HepG2 (cell line): ENCODE results near the gene RSPH10B.
"Not testable (repeated sequence)": the region's sequence is repeated elsewhere in the genome, so short reads cannot be mapped to it uniquely, and the experiment has no call there.

Experiments used
- GABPA ChIP-seq, 2 experiments: IDR thresholded peaks; 2 replicates each; pipeline ENCODE4 v1.6.1; 2011 to 2016; ENCODE audit warnings: low read depth in 2 of 2, low read length in 1 of 2, missing biosample characterization in 1 of 2, missing genetic modification characterization in 1 of 2
- HMG20A ChIP-seq: IDR thresholded peaks from 2 replicates; pipeline ENCODE4 v1.6.1; 2016; ENCODE audit warnings: borderline replicate concordance
- JUNB ChIP-seq: sonication (generic); formaldehyde crosslinking; IDR thresholded peaks from 2 replicates; pipeline ENCODE4 v1.8.0; 2022; ENCODE audit warnings: missing genetic modification reagents, mild to moderate bottlenecking, borderline replicate concordance
- KDM1A ChIP-seq: IDR thresholded peaks from 2 replicates; pipeline ENCODE4 v1.6.1; 2016; ENCODE audit warnings: missing compliant biosample characterization
- POLR2A ChIP-seq, 2 experiments: IDR thresholded peaks; 2 replicates each; pipeline ENCODE4 v1.6.1; 2011; ENCODE audit warnings: low read depth in 2 of 2, low read length in 2 of 2, mild to moderate bottlenecking in 1 of 2, moderate library complexity in 1 of 2; ENCODE audit not compliant: insufficient read depth in 1 of 2
- SMARCE1 ChIP-seq: fragments of 450-650 bp; IDR thresholded peaks from 2 replicates; pipeline ENCODE4 v1.6.1; 2017; ENCODE audit warnings: borderline replicate concordance
- SPEN ChIP-seq: sonication (generic); formaldehyde crosslinking; IDR thresholded peaks from 2 replicates; pipeline ENCODE4 v1.5.1; 2020; ENCODE audit warnings: low read depth, mild to moderate bottlenecking, missing genetic modification reagents
- ZNF143 ChIP-seq: sonication (generic); formaldehyde crosslinking; IDR thresholded peaks from 2 replicates; pipeline ENCODE4 v1.4.0; 2020; ENCODE audit warnings: missing genetic modification reagents
- ZNF777 ChIP-seq: sonication (generic); formaldehyde crosslinking; IDR thresholded peaks from 2 replicates; pipeline ENCODE4 v1.4.0; 2020; ENCODE audit warnings: missing genetic modification reagents
- TF ChIP-seq, protein P1 (sequence below): IDR thresholded peaks from 2 replicates; pipeline ENCODE4 v1.6.1; 2012; ENCODE audit warnings: low read depth, low read length, improper control_type of control experiment
- TF ChIP-seq, protein P2 (sequence below): sonication (generic); formaldehyde crosslinking; IDR thresholded peaks from 2 replicates; pipeline ENCODE4 v1.5.0; 2020; ENCODE audit warnings: mild to moderate bottlenecking, missing genetic modification reagents, moderate library complexity
- TF ChIP-seq, protein P3 (sequence below): sonication (generic); formaldehyde crosslinking; IDR thresholded peaks from 2 replicates; pipeline ENCODE4 v1.4.0; 2020; ENCODE audit warnings: mild to moderate bottlenecking, missing genetic modification reagents

DNA sequence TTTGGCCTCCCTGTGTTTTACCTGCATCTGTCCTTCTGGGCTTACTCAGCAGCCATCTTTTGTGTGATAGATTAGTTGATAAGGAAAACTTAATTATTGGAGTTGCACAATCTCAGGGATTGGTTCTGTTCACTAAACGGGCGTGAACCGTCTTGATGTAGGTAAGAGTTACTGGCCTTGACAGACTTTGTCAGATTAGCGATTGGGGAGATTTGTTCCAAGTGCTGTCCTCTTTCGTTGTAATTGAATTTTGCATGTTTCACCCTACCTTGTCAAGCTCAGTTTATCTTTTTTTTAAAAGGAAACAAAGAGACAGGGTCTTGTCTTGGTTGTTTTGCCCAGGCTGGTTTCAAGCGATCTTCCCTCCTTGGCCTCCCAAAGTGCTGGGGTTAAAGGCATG is 67.5 kb downstream of the RSPH10B start:
- TF ChIP-seq ZNF777 (CRISPR knock-in tag); HMG20A (CRISPR knock-in tag); KDM1A; SMARCE1; ZNF143; POLR2A (IDR thresholded peaks at IDR 0.05; ENCODE audit: insufficient read depth in 1 of 2, low read depth in 2 of 2, low read length in 2 of 2); SPEN (CRISPR knock-in tag); GABPA (IDR thresholded peaks at IDR 0.05; ENCODE audit: low read depth, low read length); GABPA (CRISPR knock-in tag; IDR thresholded peaks at IDR 0.05; ENCODE audit: low read depth); JUNB (CRISPR knock-in tag): not testable (repeated sequence)
- TF ChIP-seq, protein P1, sequence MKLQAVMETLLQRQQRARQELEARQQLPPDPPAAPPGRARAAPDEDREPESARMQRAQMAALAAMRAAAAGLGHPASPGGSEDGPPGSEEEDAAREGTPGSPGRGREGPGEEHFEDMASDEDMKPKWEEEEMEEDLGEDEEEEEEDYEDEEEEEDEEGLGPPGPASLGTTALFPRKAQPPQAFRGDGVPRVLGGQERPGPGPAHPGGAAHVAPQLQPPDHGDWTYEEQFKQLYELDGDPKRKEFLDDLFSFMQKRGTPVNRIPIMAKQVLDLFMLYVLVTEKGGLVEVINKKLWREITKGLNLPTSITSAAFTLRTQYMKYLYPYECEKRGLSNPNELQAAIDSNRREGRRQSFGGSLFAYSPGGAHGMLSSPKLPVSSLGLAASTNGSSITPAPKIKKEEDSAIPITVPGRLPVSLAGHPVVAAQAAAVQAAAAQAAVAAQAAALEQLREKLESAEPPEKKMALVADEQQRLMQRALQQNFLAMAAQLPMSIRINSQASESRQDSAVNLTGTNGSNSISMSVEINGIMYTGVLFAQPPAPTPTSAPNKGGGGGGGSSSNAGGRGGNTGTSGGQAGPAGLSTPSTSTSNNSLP: not testable (repeated sequence)
- TF ChIP-seq, protein P2, sequence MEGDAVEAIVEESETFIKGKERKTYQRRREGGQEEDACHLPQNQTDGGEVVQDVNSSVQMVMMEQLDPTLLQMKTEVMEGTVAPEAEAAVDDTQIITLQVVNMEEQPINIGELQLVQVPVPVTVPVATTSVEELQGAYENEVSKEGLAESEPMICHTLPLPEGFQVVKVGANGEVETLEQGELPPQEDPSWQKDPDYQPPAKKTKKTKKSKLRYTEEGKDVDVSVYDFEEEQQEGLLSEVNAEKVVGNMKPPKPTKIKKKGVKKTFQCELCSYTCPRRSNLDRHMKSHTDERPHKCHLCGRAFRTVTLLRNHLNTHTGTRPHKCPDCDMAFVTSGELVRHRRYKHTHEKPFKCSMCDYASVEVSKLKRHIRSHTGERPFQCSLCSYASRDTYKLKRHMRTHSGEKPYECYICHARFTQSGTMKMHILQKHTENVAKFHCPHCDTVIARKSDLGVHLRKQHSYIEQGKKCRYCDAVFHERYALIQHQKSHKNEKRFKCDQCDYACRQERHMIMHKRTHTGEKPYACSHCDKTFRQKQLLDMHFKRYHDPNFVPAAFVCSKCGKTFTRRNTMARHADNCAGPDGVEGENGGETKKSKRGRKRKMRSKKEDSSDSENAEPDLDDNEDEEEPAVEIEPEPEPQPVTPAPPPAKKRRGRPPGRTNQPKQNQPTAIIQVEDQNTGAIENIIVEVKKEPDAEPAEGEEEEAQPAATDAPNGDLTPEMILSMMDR: not testable (repeated sequence)
- TF ChIP-seq, protein P3, sequence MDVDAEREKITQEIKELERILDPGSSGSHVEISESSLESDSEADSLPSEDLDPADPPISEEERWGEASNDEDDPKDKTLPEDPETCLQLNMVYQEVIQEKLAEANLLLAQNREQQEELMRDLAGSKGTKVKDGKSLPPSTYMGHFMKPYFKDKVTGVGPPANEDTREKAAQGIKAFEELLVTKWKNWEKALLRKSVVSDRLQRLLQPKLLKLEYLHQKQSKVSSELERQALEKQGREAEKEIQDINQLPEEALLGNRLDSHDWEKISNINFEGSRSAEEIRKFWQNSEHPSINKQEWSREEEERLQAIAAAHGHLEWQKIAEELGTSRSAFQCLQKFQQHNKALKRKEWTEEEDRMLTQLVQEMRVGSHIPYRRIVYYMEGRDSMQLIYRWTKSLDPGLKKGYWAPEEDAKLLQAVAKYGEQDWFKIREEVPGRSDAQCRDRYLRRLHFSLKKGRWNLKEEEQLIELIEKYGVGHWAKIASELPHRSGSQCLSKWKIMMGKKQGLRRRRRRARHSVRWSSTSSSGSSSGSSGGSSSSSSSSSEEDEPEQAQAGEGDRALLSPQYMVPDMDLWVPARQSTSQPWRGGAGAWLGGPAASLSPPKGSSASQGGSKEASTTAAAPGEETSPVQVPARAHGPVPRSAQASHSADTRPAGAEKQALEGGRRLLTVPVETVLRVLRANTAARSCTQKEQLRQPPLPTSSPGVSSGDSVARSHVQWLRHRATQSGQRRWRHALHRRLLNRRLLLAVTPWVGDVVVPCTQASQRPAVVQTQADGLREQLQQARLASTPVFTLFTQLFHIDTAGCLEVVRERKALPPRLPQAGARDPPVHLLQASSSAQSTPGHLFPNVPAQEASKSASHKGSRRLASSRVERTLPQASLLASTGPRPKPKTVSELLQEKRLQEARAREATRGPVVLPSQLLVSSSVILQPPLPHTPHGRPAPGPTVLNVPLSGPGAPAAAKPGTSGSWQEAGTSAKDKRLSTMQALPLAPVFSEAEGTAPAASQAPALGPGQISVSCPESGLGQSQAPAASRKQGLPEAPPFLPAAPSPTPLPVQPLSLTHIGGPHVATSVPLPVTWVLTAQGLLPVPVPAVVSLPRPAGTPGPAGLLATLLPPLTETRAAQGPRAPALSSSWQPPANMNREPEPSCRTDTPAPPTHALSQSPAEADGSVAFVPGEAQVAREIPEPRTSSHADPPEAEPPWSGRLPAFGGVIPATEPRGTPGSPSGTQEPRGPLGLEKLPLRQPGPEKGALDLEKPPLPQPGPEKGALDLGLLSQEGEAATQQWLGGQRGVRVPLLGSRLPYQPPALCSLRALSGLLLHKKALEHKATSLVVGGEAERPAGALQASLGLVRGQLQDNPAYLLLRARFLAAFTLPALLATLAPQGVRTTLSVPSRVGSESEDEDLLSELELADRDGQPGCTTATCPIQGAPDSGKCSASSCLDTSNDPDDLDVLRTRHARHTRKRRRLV (CRISPR knock-in tag): not testable (repeated sequence)
